ENCODE data around the gene GGACT. TPM values are rescaled to one million over a fixed set of nuclear protein-coding genes. Genes with fewer than 3 reads are reported as not detected.
"Not testable (repeated sequence)": the region's sequence is repeated elsewhere in the genome, so short reads cannot be mapped to it uniquely, and the experiment has no call there.

Gene GGACT
- total RNA-seq, 1 donor from 2014 or later: 1.4 TPM

- no peak for DNase-seq
These were observed 58.8 kb downstream of the GGACT start for GRCh38 chr13:100529666-100530377.

GRCh38 chr13:100528820-100529219 lies 59.8 kb downstream of the GGACT start:
- no peak for DNase-seq

GRCh38 chr13:100528353-100528752 lies 60.2 kb downstream of the GGACT start:
- no peak for DNase-seq

- DNase-seq: no peak
These were observed 60.9 kb downstream of the GGACT start for GRCh38 chr13:100527644-100528043.

GRCh38 chr13:100526318-100527000 lies 62.1 kb downstream of the GGACT start:
- no peak for DNase-seq

- DNase-seq: no peak
These were observed 62.9 kb downstream of the GGACT start for GRCh38 chr13:100525453-100526317.

- DNase-seq: not testable (repeated sequence)
These were observed 63.9 kb downstream of the GGACT start for GRCh38 chr13:100524688-100525087.

- no peak for DNase-seq
These were observed 64.6 kb downstream of the GGACT start for GRCh38 chr13:100523981-100524386.

GRCh38 chr13:100523411-100523810 lies 65.2 kb downstream of the GGACT start:
- no peak for DNase-seq

- DNase-seq: no peak
These were observed 65.8 kb downstream of the GGACT start for GRCh38 chr13:100522618-100523309.

GRCh38 chr13:100521851-100522617 lies 66.6 kb downstream of the GGACT start:
- no peak for DNase-seq

GRCh38 chr13:100520936-100521850 lies 67.4 kb downstream of the GGACT start:
- no peak for DNase-seq

GRCh38 chr13:100519626-100520025 lies 69.0 kb downstream of the GGACT start:
- no peak for DNase-seq

GRCh38 chr13:100518394-100519062 lies 70.1 kb downstream of the GGACT start:
- DNase-seq: no peak

- DNase-seq: no peak
These were observed 70.9 kb downstream of the GGACT start for GRCh38 chr13:100517728-100518127.

GRCh38 chr13:100517135-100517534 lies 71.5 kb downstream of the GGACT start:
- no peak for DNase-seq

GRCh38 chr13:100515410-100515800 lies 73.2 kb downstream of the GGACT start:
- no peak for DNase-seq

GRCh38 chr13:100514788-100515409 lies 73.7 kb downstream of the GGACT start:
- peak; percentile 69 for DNase-seq

GRCh38 chr13:100513987-100514670 lies 74.5 kb downstream of the GGACT start:
- no peak for DNase-seq
